Measurements from ENCODE around the gene CREB3L1. TPM values are rescaled to one million over a fixed set of nuclear protein-coding genes. Genes with fewer than 3 reads are reported as not detected.

Gene CREB3L1
- total RNA-seq, 1 donor from 2014 or later: 0.53 TPM

GRCh38 chr11:46250745-46251052, 26.8 kb upstream of the CREB3L1 start:
- no peak for FAIRE-seq
- H3K27me3 ChIP-seq (ENCODE audit: control insufficient read depth, insufficient read depth, low read length): no peaks in the 10 kb centered on the region

DNA sequence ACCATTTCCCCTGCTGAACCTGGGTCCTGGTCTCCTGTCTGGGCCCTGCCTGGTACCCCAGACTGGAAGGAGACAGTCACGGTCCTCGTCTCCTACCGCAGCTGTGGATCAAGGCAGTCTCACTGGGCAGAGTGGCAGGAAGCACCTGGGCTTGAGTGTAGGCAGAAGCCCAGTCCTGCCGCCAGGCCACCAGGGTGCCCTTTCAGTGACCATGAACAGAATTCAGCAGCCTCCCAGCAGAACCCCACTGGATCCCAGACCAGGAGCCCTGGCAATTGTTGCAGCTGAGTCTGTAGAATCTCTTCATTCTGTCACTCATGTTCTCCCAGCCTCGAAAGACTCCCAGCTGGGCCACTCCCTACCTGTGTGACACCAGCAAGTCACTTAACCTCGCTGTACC, 25.5 kb upstream of the CREB3L1 start:
- no peaks in the 10 kb centered on the region for H3K36me3 ChIP-seq (ENCODE audit: control insufficient read depth, insufficient read depth, low read length)
- no peaks in the 10 kb centered on the region for H3K27me3 ChIP-seq (ENCODE audit: control insufficient read depth, insufficient read depth, low read length)
- DNase-seq (ENCODE audit: low read depth): no peak
- TF ChIP-seq, protein P1, sequence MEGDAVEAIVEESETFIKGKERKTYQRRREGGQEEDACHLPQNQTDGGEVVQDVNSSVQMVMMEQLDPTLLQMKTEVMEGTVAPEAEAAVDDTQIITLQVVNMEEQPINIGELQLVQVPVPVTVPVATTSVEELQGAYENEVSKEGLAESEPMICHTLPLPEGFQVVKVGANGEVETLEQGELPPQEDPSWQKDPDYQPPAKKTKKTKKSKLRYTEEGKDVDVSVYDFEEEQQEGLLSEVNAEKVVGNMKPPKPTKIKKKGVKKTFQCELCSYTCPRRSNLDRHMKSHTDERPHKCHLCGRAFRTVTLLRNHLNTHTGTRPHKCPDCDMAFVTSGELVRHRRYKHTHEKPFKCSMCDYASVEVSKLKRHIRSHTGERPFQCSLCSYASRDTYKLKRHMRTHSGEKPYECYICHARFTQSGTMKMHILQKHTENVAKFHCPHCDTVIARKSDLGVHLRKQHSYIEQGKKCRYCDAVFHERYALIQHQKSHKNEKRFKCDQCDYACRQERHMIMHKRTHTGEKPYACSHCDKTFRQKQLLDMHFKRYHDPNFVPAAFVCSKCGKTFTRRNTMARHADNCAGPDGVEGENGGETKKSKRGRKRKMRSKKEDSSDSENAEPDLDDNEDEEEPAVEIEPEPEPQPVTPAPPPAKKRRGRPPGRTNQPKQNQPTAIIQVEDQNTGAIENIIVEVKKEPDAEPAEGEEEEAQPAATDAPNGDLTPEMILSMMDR (IDR thresholded peaks at IDR 0.05; ENCODE audit: insufficient read depth, low read length, severe bottlenecking): no peak
- no peak overlapping the region for H3K4me3 ChIP-seq (ENCODE audit: low read depth, low read length)
- no peak for FAIRE-seq

More at GRCh38 chr11:46250745-46251052, 26.8 kb upstream of the CREB3L1 start:
- DNase-seq (ENCODE audit: low read depth): no peak
- no peaks in the 10 kb centered on the region for H3K36me3 ChIP-seq (ENCODE audit: control insufficient read depth, insufficient read depth, low read length)
- TF ChIP-seq, protein P1 (IDR thresholded peaks at IDR 0.05; ENCODE audit: insufficient read depth, low read length, severe bottlenecking): no peak
- H3K4me3 ChIP-seq (ENCODE audit: low read depth, low read length): no peak overlapping the region

DNA sequence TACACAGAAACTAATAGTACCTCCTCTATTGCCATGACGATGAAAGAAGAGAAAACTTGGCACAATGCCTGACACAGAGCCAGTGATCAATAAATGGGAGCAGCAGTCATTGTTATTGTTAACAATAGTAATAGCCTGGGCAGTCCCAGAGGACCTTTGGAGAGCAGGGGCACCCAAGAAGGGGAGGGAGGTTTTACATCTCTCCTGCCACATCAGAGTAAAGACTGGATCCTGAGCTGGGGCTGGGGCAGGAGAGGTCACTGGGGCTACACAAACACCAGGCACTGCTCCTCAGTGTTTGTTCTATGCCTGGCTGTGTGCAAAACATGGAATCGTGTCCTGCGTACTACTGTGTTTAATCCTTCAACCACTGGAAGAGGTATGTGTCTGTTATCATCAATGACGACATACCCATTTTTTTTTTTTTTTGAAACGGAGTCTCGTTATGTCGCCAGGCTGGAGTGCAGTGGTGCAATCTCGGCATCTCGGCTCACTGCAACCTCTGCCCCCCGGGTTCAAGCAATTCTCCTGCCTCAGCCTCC, 25.0 kb upstream of the CREB3L1 start:
- H3K4me3 ChIP-seq (ENCODE audit: low read depth, low read length): no peak overlapping the region
- TF ChIP-seq, protein P1 (IDR thresholded peaks at IDR 0.05; ENCODE audit: insufficient read depth, low read length, severe bottlenecking): no peak
- H3K36me3 ChIP-seq (ENCODE audit: control insufficient read depth, insufficient read depth, low read length): no peaks in the 10 kb centered on the region
- DNase-seq (ENCODE audit: low read depth) (no peak), FAIRE-seq (no peak)
- no peaks in the 10 kb centered on the region for H3K27me3 ChIP-seq (ENCODE audit: control insufficient read depth, insufficient read depth, low read length)

DNA sequence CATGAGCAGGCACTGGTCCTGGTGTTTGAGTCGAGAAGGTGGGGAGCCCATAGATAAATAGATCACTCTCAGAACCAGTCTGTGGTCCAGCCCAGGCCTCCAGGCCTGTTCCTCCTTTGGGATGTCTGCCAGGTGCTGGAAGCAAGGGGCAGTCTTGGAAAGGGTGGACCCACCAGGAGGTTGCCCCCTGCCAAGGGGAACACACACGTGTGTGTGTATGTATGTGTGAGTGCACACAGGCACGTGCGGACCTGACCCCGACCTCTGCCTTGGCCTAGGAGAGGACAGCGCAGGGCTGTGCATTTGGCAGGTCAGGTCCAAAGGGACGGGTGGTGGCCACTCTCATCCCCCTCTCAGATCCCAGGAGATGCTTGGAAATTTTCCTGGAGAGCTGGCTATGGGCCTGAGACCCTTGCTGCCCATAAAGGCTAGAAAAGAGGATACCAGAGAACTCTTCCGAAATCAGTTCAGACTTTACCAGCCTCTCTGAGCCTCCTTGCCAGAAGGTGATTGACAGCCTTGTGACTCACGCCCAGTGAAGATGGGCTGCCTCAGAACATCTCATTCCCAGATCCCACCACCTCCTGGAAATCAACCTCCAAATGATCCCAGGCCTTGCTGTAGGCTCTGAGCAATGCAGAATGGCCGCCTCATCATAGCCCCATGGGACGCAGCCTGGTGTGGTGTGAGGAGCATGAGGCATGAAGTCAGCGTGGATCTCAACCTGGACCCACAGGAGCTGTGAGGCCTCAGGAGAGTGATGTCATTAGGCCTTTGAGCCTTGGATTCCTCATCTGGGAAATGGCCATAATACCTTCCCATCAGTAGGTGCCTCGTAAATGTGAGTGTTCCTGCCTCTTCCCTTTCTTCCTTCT, 24.0 kb upstream of the CREB3L1 start:
- H3K4me3 ChIP-seq (ENCODE audit: low read depth, low read length): no peak overlapping the region
- DNase-seq (ENCODE audit: low read depth): no peak
- no peaks in the 10 kb centered on the region for H3K36me3 ChIP-seq (ENCODE audit: control insufficient read depth, insufficient read depth, low read length)
- FAIRE-seq: no peak
- H3K27me3 ChIP-seq (ENCODE audit: control insufficient read depth, insufficient read depth, low read length): no peaks in the 10 kb centered on the region
- TF ChIP-seq, protein P1 (IDR thresholded peaks at IDR 0.05; ENCODE audit: insufficient read depth, low read length, severe bottlenecking): no peak

DNA sequence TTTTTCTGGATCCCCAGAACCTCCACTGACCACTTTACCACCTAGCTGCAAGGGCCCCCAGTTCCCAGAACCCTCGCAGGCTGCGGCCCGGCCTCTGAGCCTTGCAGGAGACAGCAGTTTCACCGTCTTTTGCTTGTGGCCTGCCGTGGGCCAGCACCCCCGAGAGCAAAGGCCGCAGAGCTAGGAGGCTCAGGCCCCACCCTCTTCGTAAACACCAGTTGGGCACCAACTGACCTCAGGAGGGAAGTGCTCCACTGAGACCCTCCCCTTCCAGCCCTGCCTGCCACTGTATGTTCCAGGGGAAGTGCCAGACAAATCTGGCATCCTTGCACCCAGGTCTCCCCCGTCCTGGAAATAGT, 23.4 kb upstream of the CREB3L1 start:
- H3K4me3 ChIP-seq (ENCODE audit: low read depth, low read length): no peak overlapping the region
- no peaks in the 10 kb centered on the region for H3K27me3 ChIP-seq (ENCODE audit: control insufficient read depth, insufficient read depth, low read length)
- TF ChIP-seq, protein P1 (IDR thresholded peaks at IDR 0.05; ENCODE audit: insufficient read depth, low read length, severe bottlenecking): no peak
- H3K36me3 ChIP-seq (ENCODE audit: control insufficient read depth, insufficient read depth, low read length): no peaks in the 10 kb centered on the region
- DNase-seq (ENCODE audit: low read depth): no peak
- no peak for FAIRE-seq

All from bronchial epithelial cell (primary cell).